Uterus (tissue), 2 donors: ENCODE measurements around the gene PTPRN2.

Experiments
- POLR2A ChIP-seq, 2 donors: fragments of 450-650 bp; IDR thresholded peaks; one replicate each; pipeline ENCODE4 v1.6.1; 2016; ENCODE audit warnings: antibody characterized with exemption in 2 of 2, mild to moderate bottlenecking in 1 of 2, moderate library complexity in 1 of 2
- TF ChIP-seq, protein P1 (sequence below), 4 experiments: fragments of 200-600 bp in 2 of 4; fragments of 450-650 bp in 2 of 4; sonication (generic) in 2 of 4; IDR thresholded peaks; one replicate each; pipeline ENCODE4 v1.5.1; 2016 to 2019; ENCODE audit warnings: antibody characterized with exemption in 4 of 4, mild to moderate bottlenecking in 2 of 4, moderate library complexity in 1 of 4

DNA sequence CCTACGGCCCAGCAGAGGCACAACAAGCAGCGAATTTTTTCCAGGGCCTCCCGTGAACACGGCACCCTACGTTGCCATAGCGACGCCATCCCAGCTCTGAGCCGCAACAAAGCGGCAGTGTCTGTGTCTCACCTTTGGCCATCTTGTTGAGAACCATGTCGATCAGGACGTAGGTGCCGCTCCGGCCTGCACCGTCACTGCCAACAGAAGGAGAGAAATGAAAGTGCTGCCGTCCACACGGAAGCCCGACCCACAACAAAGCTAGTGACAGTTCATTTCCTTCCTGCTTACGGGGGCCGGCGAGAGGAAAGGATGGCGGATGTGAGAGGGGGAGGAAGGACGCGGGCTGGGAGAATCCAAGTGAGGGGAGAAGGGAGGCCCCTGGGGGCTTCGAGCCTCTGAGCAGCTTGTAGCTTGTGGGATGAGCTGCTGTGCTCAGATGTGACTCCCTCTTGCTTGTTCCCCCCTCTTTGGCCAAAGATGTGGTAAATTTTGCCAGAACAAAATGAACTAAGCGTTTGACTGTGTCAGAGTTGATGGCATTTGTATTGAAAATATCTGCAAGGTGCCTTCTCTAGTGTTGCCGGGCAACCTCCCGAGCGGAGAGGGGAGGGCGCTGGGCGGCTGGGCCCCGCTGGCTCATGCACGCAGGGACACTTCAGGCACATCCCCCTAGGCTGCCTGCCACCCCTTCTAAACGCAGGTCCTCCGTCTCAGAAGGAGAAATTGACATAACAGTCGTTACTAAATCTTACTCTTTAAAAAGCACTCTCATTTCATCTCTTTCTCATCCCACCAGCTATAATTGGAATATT, 1018.6 kb downstream of the PTPRN2 start:
- TF ChIP-seq, protein P1, sequence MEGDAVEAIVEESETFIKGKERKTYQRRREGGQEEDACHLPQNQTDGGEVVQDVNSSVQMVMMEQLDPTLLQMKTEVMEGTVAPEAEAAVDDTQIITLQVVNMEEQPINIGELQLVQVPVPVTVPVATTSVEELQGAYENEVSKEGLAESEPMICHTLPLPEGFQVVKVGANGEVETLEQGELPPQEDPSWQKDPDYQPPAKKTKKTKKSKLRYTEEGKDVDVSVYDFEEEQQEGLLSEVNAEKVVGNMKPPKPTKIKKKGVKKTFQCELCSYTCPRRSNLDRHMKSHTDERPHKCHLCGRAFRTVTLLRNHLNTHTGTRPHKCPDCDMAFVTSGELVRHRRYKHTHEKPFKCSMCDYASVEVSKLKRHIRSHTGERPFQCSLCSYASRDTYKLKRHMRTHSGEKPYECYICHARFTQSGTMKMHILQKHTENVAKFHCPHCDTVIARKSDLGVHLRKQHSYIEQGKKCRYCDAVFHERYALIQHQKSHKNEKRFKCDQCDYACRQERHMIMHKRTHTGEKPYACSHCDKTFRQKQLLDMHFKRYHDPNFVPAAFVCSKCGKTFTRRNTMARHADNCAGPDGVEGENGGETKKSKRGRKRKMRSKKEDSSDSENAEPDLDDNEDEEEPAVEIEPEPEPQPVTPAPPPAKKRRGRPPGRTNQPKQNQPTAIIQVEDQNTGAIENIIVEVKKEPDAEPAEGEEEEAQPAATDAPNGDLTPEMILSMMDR (IDR thresholded peaks at IDR 0.05): no peak
- TF ChIP-seq POLR2A (IDR thresholded peaks at IDR 0.05): no peak
